HG02870 (cell line): ENCODE data around the gene CNOT4.
"Not testable (repeated sequence)": the region's sequence is repeated elsewhere in the genome, so short reads cannot be mapped to it uniquely, and the experiment has no call there.

Experiments
- ATAC-seq: cut with Tn5 transposase; IDR thresholded peaks from one replicate; pipeline ENCODE4 v1.9.1; 2021; ENCODE audit warnings: mild to moderate bottlenecking, moderate library complexity; ENCODE audit not compliant: unreplicated experiment

CNOT4 gene

GRCh38 chr7:135366843-135367508, 142.9 kb downstream of the CNOT4 start:
- ATAC-seq, result no peak

- ATAC-seq, result no peak
Measured at GRCh38 chr7:135365721-135366120, 144.2 kb downstream of the CNOT4 start.

GRCh38 chr7:135364206-135364605, 145.7 kb downstream of the CNOT4 start:
- ATAC-seq, result no peak

- no peak for ATAC-seq
Measured at GRCh38 chr7:135362871-135363270, 147.0 kb downstream of the CNOT4 start.

GRCh38 chr7:135361788-135362187, 148.1 kb downstream of the CNOT4 start:
- ATAC-seq, result no peak

GRCh38 chr7:135359615-135360014, 150.3 kb downstream of the CNOT4 start:
- no peak for ATAC-seq

- ATAC-seq, result no peak
Measured at GRCh38 chr7:135355377-135356048, 154.4 kb downstream of the CNOT4 start.

GRCh38 chr7:135353832-135354231, 156.1 kb downstream of the CNOT4 start:
- no peak for ATAC-seq

- ATAC-seq, result no peak
Measured at GRCh38 chr7:135352285-135352684, 157.6 kb downstream of the CNOT4 start.

GRCh38 chr7:135351070-135351469, 158.8 kb downstream of the CNOT4 start:
- ATAC-seq, result not testable (repeated sequence)

GRCh38 chr7:135349746-135350145, 160.2 kb downstream of the CNOT4 start:
- no peak for ATAC-seq

- no peak for ATAC-seq
Measured at GRCh38 chr7:135348493-135348892, 161.4 kb downstream of the CNOT4 start.

- no peak for ATAC-seq
Measured at GRCh38 chr7:135343361-135343760, 166.5 kb downstream of the CNOT4 start.

- no peak for ATAC-seq
Measured at GRCh38 chr7:135342887-135343286, 167.0 kb downstream of the CNOT4 start.

- ATAC-seq, result no peak
Measured at GRCh38 chr7:135341049-135341448, 168.9 kb downstream of the CNOT4 start.

GRCh38 chr7:135337977-135338550, 171.8 kb downstream of the CNOT4 start:
- ATAC-seq, result no peak

GRCh38 chr7:135337506-135337905, 172.4 kb downstream of the CNOT4 start:
- no peak for ATAC-seq

- peak; percentile 71 for ATAC-seq
Measured at GRCh38 chr7:135335628-135336139, 174.2 kb downstream of the CNOT4 start.

GRCh38 chr7:135334830-135335543, 174.9 kb downstream of the CNOT4 start:
- peak; percentile 11 for ATAC-seq

- ATAC-seq, result no peak
Measured at GRCh38 chr7:135333946-135334345, 176.0 kb downstream of the CNOT4 start.

- ATAC-seq, result no peak
Measured at GRCh38 chr7:135333200-135333599, 176.7 kb downstream of the CNOT4 start.
